ENCODE measurements around the gene TBC1D8.

TBC1D8 gene

GRCh38 chr2:101162561-101163330 is 11.6 kb upstream of the TBC1D8 start:
- DNase-seq (ENCODE audit: low read depth): no peak

- no peak for DNase-seq (ENCODE audit: low read depth)
Measured at GRCh38 chr2:101161658-101162057, 10.5 kb upstream of the TBC1D8 start.

- DNase-seq (ENCODE audit: low read depth): no peak
Measured at GRCh38 chr2:101160454-101160853, 9.3 kb upstream of the TBC1D8 start.

GRCh38 chr2:101159526-101159925 is 8.3 kb upstream of the TBC1D8 start:
- no peak for DNase-seq (ENCODE audit: low read depth)

GRCh38 chr2:101157272-101157671 is 6.1 kb upstream of the TBC1D8 start:
- no peak for DNase-seq (ENCODE audit: low read depth)

- no peak for DNase-seq (ENCODE audit: low read depth)
Measured at GRCh38 chr2:101153787-101154186, 2.6 kb upstream of the TBC1D8 start.

GRCh38 chr2:101153077-101153707 is 2.0 kb upstream of the TBC1D8 start:
- DNase-seq (ENCODE audit: low read depth): no peak

- DNase-seq (ENCODE audit: low read depth): no peak
Measured at GRCh38 chr2:101152272-101153076, 1.3 kb upstream of the TBC1D8 start.

GRCh38 chr2:101151859-101152271 is 683 bp upstream of the TBC1D8 start:
- DNase-seq (ENCODE audit: low read depth): no peak

GRCh38 chr2:101150306-101151145 is 656 bp downstream of the TBC1D8 start:
- no peak for DNase-seq (ENCODE audit: low read depth)

- no peak for DNase-seq (ENCODE audit: low read depth)
Measured at GRCh38 chr2:101149241-101150192, 1.7 kb downstream of the TBC1D8 start.

- DNase-seq (ENCODE audit: low read depth): no peak
Measured at GRCh38 chr2:101148777-101149176, 2.4 kb downstream of the TBC1D8 start.

GRCh38 chr2:101147971-101148370 is 3.2 kb downstream of the TBC1D8 start:
- DNase-seq (ENCODE audit: low read depth): no peak

- DNase-seq (ENCODE audit: low read depth): no peak
Measured at GRCh38 chr2:101147062-101147461, 4.1 kb downstream of the TBC1D8 start.

GRCh38 chr2:101146535-101146934 is 4.6 kb downstream of the TBC1D8 start:
- no peak for DNase-seq (ENCODE audit: low read depth)

GRCh38 chr2:101145406-101145805 is 5.8 kb downstream of the TBC1D8 start:
- no peak for DNase-seq (ENCODE audit: low read depth)

GRCh38 chr2:101142163-101142562 is 9.0 kb downstream of the TBC1D8 start:
- DNase-seq (ENCODE audit: low read depth): no peak

- DNase-seq (ENCODE audit: low read depth): no peak
Measured at GRCh38 chr2:101140978-101141655, 10.1 kb downstream of the TBC1D8 start.

GRCh38 chr2:101140237-101140636 is 10.9 kb downstream of the TBC1D8 start:
- DNase-seq (ENCODE audit: low read depth): no peak

- no peak for DNase-seq (ENCODE audit: low read depth)
Measured at GRCh38 chr2:101139495-101139894, 11.7 kb downstream of the TBC1D8 start.

Measured in non-pigmented ciliary epithelial cell (primary cell).